ENCODE data around the gene ACTL10.

DNA sequence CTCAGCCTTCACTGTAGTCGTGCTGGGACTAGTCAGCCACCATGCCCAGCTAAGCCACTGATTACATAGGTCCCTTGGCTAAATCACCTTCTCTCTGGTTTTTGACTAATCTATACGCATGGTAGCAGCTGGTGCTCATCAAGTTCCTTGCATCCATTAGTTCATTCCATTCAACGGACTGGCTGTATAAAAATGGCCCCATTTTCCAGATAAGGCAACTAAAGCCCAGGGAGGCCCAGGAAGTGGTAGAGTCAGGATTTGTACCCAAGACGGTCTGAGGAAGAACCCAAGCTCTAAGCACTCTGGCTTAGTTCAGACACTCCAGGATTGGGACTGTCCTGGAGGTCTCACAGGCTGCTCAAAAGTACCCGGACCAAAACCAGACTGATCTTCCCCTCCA is 14.5 kb downstream of the ACTL10 start:
- no peak for TF ChIP-seq CTCF (IDR thresholded peaks at IDR 0.05)
- TF ChIP-seq POLR2AphosphoS5 (IDR thresholded peaks at IDR 0.05): no peak
